Measurements from ENCODE around the gene SMARCD3.

Gene SMARCD3

GRCh38 chr7:151208253-151208862 is 40.1 kb downstream of the SMARCD3 start:
- no peak for DNase-seq (ENCODE audit: low spot score)

- no peak for DNase-seq (ENCODE audit: low spot score)
Measured at GRCh38 chr7:151207804-151208203, 40.7 kb downstream of the SMARCD3 start.

- DNase-seq (ENCODE audit: low spot score): no peak
Measured at GRCh38 chr7:151207315-151207714, 41.2 kb downstream of the SMARCD3 start.

GRCh38 chr7:151206914-151207313 is 41.6 kb downstream of the SMARCD3 start:
- DNase-seq (ENCODE audit: low spot score): peak; percentile 39

- no peak for DNase-seq (ENCODE audit: low spot score)
Measured at GRCh38 chr7:151205730-151206129, 42.8 kb downstream of the SMARCD3 start.

GRCh38 chr7:151204383-151205032 is 44.0 kb downstream of the SMARCD3 start:
- DNase-seq (ENCODE audit: low spot score): no peak

- no peak for DNase-seq (ENCODE audit: low spot score)
Measured at GRCh38 chr7:151202836-151203235, 45.7 kb downstream of the SMARCD3 start.

GRCh38 chr7:151201751-151202150 is 46.7 kb downstream of the SMARCD3 start:
- no peak for DNase-seq (ENCODE audit: low spot score)

GRCh38 chr7:151201344-151201743 is 47.1 kb downstream of the SMARCD3 start:
- DNase-seq (ENCODE audit: low spot score): no peak

GRCh38 chr7:151198945-151199848 is 49.3 kb downstream of the SMARCD3 start:
- DNase-seq (ENCODE audit: low spot score): no peak

- no peak for DNase-seq (ENCODE audit: low spot score)
Measured at GRCh38 chr7:151197932-151198331, 50.6 kb downstream of the SMARCD3 start.

- no peak for DNase-seq (ENCODE audit: low spot score)
Measured at GRCh38 chr7:151195616-151196450, 52.7 kb downstream of the SMARCD3 start.

- no peak for DNase-seq (ENCODE audit: low spot score)
Measured at GRCh38 chr7:151194188-151194587, 54.3 kb downstream of the SMARCD3 start.

- DNase-seq (ENCODE audit: low spot score): no peak
Measured at GRCh38 chr7:151193203-151193978, 55.1 kb downstream of the SMARCD3 start.

- DNase-seq (ENCODE audit: low spot score): no peak
Measured at GRCh38 chr7:151192002-151192539, 56.4 kb downstream of the SMARCD3 start.

- DNase-seq (ENCODE audit: low spot score): no peak
Measured at GRCh38 chr7:151191544-151191943, 57.0 kb downstream of the SMARCD3 start.

- DNase-seq (ENCODE audit: low spot score): no peak
Measured at GRCh38 chr7:151189038-151189437, 59.5 kb downstream of the SMARCD3 start.
